Activated B cell treated with CpG ODN at 0.5 μM for 24 hours (primary cell): ENCODE results near the gene AAK1. TPM values are rescaled to one million over a fixed set of nuclear protein-coding genes. Genes with fewer than 3 reads are reported as not detected.

ENCODE experiments used
- ATAC-seq: fragments of 200-7000 bp; cut with Tn5 transposase; one replicate; pipeline ENCODE4 v1.10.0; 2021; ENCODE audit warnings: low read depth, mild to moderate bottlenecking, moderate library complexity
- CTCF ChIA-PET: fragments of 350-600 bp; sonication (Branson Sonifier 250); formaldehyde crosslinking; loops from one replicate; lab custom pipeline; 2021; ENCODE audit warnings: antibody characterized with exemption; lab: Charles Lee
- POLR2A ChIA-PET: fragments of 350-600 bp; sonication (Branson Sonifier 250); formaldehyde crosslinking; loops from one replicate; lab custom pipeline; 2021; ENCODE audit warnings: antibody characterized with exemption; lab: Charles Lee
- DNase-seq: peaks from one replicate; pipeline ENCODE4 v3.0.0; 2022
- H3K27ac Mint-ChIP-seq: one replicate; pipeline ENCODE4 v1.8.0; 2020; ENCODE audit warnings: mixed read lengths
- H3K27me3 Mint-ChIP-seq: one replicate; pipeline ENCODE4 v1.8.0; 2021; ENCODE audit warnings: mixed read lengths
- H3K36me3 Mint-ChIP-seq: one replicate; pipeline ENCODE4 v1.8.0; 2021; ENCODE audit warnings: low read depth, mixed read lengths
- H3K4me1 Mint-ChIP-seq: one replicate; pipeline ENCODE4 v1.8.0; 2021; ENCODE audit warnings: mixed read lengths
- H3K4me3 Mint-ChIP-seq: one replicate; pipeline ENCODE4 v1.8.0; 2020; ENCODE audit warnings: mild to moderate bottlenecking, mixed read lengths
- H3K9me3 Mint-ChIP-seq: one replicate; pipeline ENCODE4 v1.8.0; 2020; ENCODE audit warnings: mixed read lengths
- CTCF ChIP-seq: fragments of 200-600 bp; IDR thresholded peaks from one replicate; pipeline ENCODE4 v1.8.0; 2022; ENCODE audit warnings: antibody characterized with exemption, mild to moderate bottlenecking
- intact Hi-C: fragments of 100-400 bp; cut with micrococcal nuclease; formaldehyde crosslinking; loops from one replicate; pipeline ENCODE4 v1.15.1; 2024
- total RNA-seq: library from RNA; stranded (reverse); gene quantifications from 2 replicates; pipeline ENCODE4 v1.2.3, GENCODE V29; 2022

AAK1 gene
- total RNA-seq, 1 donor from 2014 or later, result 4.7 TPM

GRCh38 chr2:69462780-69463179, 180.8 kb downstream of the AAK1 start:
- Mint-ChIP-seq H3K9me3 (no peaks in the 10 kb centered on the region), H3K27ac (no peak overlapping the region)

DNA sequence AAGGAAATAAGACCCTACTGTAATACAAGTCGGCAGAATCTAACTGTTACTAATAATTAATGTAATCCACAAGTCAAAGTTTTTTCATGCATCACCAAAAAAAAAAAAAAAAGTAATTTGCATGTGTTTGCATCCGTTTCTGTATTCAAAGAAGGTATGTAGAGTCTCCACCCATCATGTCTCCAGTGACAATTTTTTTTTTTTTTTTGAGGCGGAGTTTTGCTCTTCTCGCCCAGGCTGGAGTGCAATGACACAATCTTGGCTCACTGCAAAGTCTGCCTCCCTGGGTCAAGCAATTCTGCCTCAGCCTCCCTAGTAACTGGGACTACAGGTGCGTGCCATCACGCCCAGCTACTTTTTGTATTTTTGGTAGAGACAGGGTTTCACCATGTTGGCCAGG, 182.1 kb downstream of the AAK1 start:
- H3K27ac Mint-ChIP-seq, result no peak overlapping the region

More at GRCh38 chr2:69462780-69463179, 180.8 kb downstream of the AAK1 start:
- no peaks in the 10 kb centered on the region for H3K36me3 Mint-ChIP-seq
- H3K27me3 Mint-ChIP-seq, result no peaks in the 10 kb centered on the region
- intact Hi-C loops, result no loop called here
- no peak for TF ChIP-seq CTCF
- POLR2A ChIA-PET, result no interaction called here
- DNase-seq (no peak), ATAC-seq (no peak)
- CTCF ChIA-PET, result interaction anchor here (0.9 kb wide), 1 partner anchor 26 kb away, joined by 3 read pairs; no protein-coding TSS in a partner anchor
- no peak overlapping the region for H3K4me3 Mint-ChIP-seq
- no peaks in the 10 kb centered on the region for H3K4me1 Mint-ChIP-seq

DNA sequence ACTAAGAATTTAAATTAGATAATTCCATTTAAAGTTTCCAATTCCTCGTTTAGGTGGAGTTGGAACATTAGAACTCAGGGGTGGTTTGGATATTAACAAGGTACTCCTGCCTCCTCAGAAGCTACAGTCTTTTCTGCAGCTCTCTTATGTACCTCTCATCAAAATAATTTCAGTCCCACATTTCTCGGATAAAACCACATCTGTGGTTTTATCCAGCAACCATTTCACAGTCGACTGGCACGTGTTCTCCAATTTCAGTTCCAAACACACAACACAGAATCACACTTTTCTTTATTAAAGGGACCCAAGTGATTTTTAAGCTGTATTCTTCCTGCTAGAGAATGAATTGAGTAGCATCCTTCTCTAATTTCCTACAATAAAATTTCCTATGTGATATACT, 183.6 kb downstream of the AAK1 start:
- H3K4me3 Mint-ChIP-seq, result no peak overlapping the region
- H3K27me3 Mint-ChIP-seq, result peaks cover 4% of the 10 kb centered on the region
- H3K36me3 Mint-ChIP-seq, result no peaks in the 10 kb centered on the region
- ChIA-PET CTCF (no interaction called here), POLR2A (no interaction called here)
- DNase-seq (no peak), ATAC-seq (no peak)
- intact Hi-C loops, result no loop called here
- no peak overlapping the region for H3K27ac Mint-ChIP-seq
- no peak for TF ChIP-seq CTCF
- no peaks in the 10 kb centered on the region for H3K9me3 Mint-ChIP-seq
- H3K4me1 Mint-ChIP-seq, result no peaks in the 10 kb centered on the region

More for the DNA sequence above, 182.1 kb downstream of the AAK1 start:
- H3K9me3 Mint-ChIP-seq, result no peaks in the 10 kb centered on the region
- no peak for DNase-seq
- TF ChIP-seq CTCF, result no peak
- CTCF ChIA-PET, result no interaction called here
- ATAC-seq, result no peak
- intact Hi-C loops, result no loop called here
- POLR2A ChIA-PET, result no interaction called here
- H3K27me3 Mint-ChIP-seq, result peaks cover 4% of the 10 kb centered on the region
- no peak overlapping the region for H3K4me3 Mint-ChIP-seq
- no peaks in the 10 kb centered on the region for H3K36me3 Mint-ChIP-seq
- H3K4me1 Mint-ChIP-seq, result no peaks in the 10 kb centered on the region

GRCh38 chr2:69456950-69457445, 186.5 kb downstream of the AAK1 start:
- H3K4me1 Mint-ChIP-seq, result peaks cover 3% of the 10 kb centered on the region
- H3K36me3 Mint-ChIP-seq, result no peaks in the 10 kb centered on the region
- peaks cover 4% of the 10 kb centered on the region for H3K27me3 Mint-ChIP-seq
- H3K27ac Mint-ChIP-seq, result no peak overlapping the region
- ChIA-PET POLR2A (no interaction called here), CTCF (no interaction called here)
- intact Hi-C loops, result no loop called here
- no peaks in the 10 kb centered on the region for H3K9me3 Mint-ChIP-seq
- TF ChIP-seq CTCF, result no peak
- ATAC-seq (no peak), DNase-seq (no peak)
- H3K4me3 Mint-ChIP-seq, result no peak overlapping the region

DNA sequence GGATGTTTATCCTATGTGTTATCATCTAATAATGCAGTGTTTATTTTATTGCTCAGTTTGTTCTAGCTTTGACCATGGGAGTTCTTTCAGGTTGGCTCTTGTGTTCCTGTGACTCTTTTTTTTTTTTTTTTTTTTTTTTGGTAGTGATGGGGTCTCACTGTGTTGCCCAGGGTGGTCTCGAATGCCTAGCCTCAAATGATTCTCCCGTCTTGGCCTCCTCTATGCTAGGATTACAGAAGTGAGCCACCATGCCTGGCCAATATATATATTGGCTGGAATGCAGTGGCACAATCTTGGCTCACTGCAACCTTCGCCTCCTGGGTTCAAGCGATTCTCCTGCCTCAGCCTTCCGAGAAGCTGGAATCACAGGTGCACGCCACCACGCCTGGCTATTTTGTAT, 187.4 kb downstream of the AAK1 start:
- intact Hi-C loops, result no loop called here
- Mint-ChIP-seq H3K27me3 (peaks cover 4% of the 10 kb centered on the region), H3K27ac (no peak overlapping the region), H3K36me3 (no peaks in the 10 kb centered on the region), H3K9me3 (no peaks in the 10 kb centered on the region), H3K4me3 (no peak overlapping the region), H3K4me1 (peaks cover 3% of the 10 kb centered on the region)
- ATAC-seq (no peak), DNase-seq (no peak)
- POLR2A ChIA-PET, result no interaction called here
- no peak for TF ChIP-seq CTCF
- CTCF ChIA-PET, result no interaction called here
